Neural progenitor cell (in vitro differentiated cells): ENCODE measurements around the gene NIPAL3.

Experiments
- EZH2 ChIP-seq: fragments of 200-600 bp; sonication (generic); IDR thresholded peaks from 2 replicates; pipeline ENCODE4 v1.6.1; 2017; ENCODE audit warnings: antibody characterized with exemption, mild to moderate bottlenecking, moderate library complexity
- TF ChIP-seq, protein P1 (sequence below): fragments of 200-600 bp; sonication (generic); IDR thresholded peaks from 2 replicates; pipeline ENCODE4 v1.5.1; 2017; ENCODE audit warnings: antibody characterized with exemption, mild to moderate bottlenecking

GRCh38 chr1:24386931-24387330 is 28.7 kb upstream of the NIPAL3 start:
- TF ChIP-seq, protein P1, sequence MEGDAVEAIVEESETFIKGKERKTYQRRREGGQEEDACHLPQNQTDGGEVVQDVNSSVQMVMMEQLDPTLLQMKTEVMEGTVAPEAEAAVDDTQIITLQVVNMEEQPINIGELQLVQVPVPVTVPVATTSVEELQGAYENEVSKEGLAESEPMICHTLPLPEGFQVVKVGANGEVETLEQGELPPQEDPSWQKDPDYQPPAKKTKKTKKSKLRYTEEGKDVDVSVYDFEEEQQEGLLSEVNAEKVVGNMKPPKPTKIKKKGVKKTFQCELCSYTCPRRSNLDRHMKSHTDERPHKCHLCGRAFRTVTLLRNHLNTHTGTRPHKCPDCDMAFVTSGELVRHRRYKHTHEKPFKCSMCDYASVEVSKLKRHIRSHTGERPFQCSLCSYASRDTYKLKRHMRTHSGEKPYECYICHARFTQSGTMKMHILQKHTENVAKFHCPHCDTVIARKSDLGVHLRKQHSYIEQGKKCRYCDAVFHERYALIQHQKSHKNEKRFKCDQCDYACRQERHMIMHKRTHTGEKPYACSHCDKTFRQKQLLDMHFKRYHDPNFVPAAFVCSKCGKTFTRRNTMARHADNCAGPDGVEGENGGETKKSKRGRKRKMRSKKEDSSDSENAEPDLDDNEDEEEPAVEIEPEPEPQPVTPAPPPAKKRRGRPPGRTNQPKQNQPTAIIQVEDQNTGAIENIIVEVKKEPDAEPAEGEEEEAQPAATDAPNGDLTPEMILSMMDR: no peak
- TF ChIP-seq EZH2: no peak
